ENCODE data around the gene DNAJC10.

DNA sequence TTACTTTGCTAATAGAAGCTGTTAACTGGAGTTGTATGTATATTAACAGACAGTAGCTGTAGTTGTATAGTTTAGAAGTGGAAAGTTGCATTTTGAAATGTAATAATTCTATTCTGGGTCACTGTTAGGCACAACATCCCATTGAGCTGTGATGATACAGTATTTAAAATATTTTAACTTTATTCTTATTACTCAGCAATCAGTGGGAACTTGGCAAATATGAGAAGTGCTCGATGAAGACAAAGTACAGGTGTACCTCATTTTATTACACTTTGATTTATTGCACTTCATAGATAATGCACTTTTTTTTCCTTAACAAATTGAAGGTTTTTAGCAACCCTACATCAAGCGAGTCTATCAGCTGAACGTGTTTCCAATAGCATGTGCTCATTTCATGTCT lies 8.6 kb downstream of the DNAJC10 start:
- TF ChIP-seq, protein P1, sequence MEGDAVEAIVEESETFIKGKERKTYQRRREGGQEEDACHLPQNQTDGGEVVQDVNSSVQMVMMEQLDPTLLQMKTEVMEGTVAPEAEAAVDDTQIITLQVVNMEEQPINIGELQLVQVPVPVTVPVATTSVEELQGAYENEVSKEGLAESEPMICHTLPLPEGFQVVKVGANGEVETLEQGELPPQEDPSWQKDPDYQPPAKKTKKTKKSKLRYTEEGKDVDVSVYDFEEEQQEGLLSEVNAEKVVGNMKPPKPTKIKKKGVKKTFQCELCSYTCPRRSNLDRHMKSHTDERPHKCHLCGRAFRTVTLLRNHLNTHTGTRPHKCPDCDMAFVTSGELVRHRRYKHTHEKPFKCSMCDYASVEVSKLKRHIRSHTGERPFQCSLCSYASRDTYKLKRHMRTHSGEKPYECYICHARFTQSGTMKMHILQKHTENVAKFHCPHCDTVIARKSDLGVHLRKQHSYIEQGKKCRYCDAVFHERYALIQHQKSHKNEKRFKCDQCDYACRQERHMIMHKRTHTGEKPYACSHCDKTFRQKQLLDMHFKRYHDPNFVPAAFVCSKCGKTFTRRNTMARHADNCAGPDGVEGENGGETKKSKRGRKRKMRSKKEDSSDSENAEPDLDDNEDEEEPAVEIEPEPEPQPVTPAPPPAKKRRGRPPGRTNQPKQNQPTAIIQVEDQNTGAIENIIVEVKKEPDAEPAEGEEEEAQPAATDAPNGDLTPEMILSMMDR (IDR thresholded peaks at IDR 0.05), result no peak
- TF ChIP-seq POLR2A (IDR thresholded peaks at IDR 0.05) (no peak), POLR2AphosphoS5 (IDR thresholded peaks at IDR 0.05) (no peak)

All from prostate gland (tissue), 2 donors.